ENCODE data around the gene CXorf66.
"Not testable (repeated sequence)": the region's sequence is repeated elsewhere in the genome, so short reads cannot be mapped to it uniquely, and the experiment has no call there.

CXorf66 gene

GRCh38 chrX:139965421-139965820 is at the start of gene CXorf66:
Gene CXorf66, minus strand, starts transcription at chrX:139965521. Its CDS starts 25 bp downstream, at chrX:139965496.
- DNase-seq (ENCODE audit: low read depth) = no peak

GRCh38 chrX:139982856-139983255 is 17.5 kb upstream of the CXorf66 start:
- no peak for DNase-seq (ENCODE audit: low read depth)

GRCh38 chrX:139974471-139974870 is 9.2 kb upstream of the CXorf66 start:
- DNase-seq (ENCODE audit: low read depth) = no peak

GRCh38 chrX:139972629-139973624 is 7.6 kb upstream of the CXorf66 start:
- DNase-seq (ENCODE audit: low read depth) = no peak

GRCh38 chrX:139972113-139972512 is 6.8 kb upstream of the CXorf66 start:
- no peak for DNase-seq (ENCODE audit: low read depth)

- DNase-seq (ENCODE audit: low read depth) = no peak
Measured at GRCh38 chrX:139971394-139971749, 6.1 kb upstream of the CXorf66 start.

- DNase-seq (ENCODE audit: low read depth) = no peak
Measured at GRCh38 chrX:139969286-139969685, 4.0 kb upstream of the CXorf66 start.

GRCh38 chrX:139967750-139968149 is 2.4 kb upstream of the CXorf66 start:
- DNase-seq (ENCODE audit: low read depth) = no peak

GRCh38 chrX:139967300-139967699 is 2.0 kb upstream of the CXorf66 start:
- no peak for DNase-seq (ENCODE audit: low read depth)

- not testable (repeated sequence) for DNase-seq (ENCODE audit: low read depth)
Measured at GRCh38 chrX:139966159-139966558, 838 bp upstream of the CXorf66 start.

- not testable (repeated sequence) for DNase-seq (ENCODE audit: low read depth)
Measured at GRCh38 chrX:139961091-139961490, 4.2 kb downstream of the CXorf66 start.

GRCh38 chrX:139949703-139950102 is 15.6 kb downstream of the CXorf66 start:
- no peak for DNase-seq (ENCODE audit: low read depth)

- no peak for DNase-seq (ENCODE audit: low read depth)
Measured at GRCh38 chrX:139945075-139945474, 20.2 kb downstream of the CXorf66 start.

- no peak for DNase-seq (ENCODE audit: low read depth)
Measured at GRCh38 chrX:139936259-139936658, 29.1 kb downstream of the CXorf66 start.

- DNase-seq (ENCODE audit: low read depth) = no peak
Measured at GRCh38 chrX:139933904-139934303, 31.4 kb downstream of the CXorf66 start.

GRCh38 chrX:139932901-139933796 is 32.2 kb downstream of the CXorf66 start, which contains the start of gene ATP11C:
Gene ATP11C, minus strand, starts transcription at chrX:139933053. Its CDS starts 1,011 bp downstream, at chrX:139932042.
- peak; percentile 70 for DNase-seq (ENCODE audit: low read depth)

GRCh38 chrX:139932073-139932900 is 33.0 kb downstream of the CXorf66 start:
- peak; percentile 18 for DNase-seq (ENCODE audit: low read depth)

- no peak for DNase-seq (ENCODE audit: low read depth)
Measured at GRCh38 chrX:139931646-139932072, 33.7 kb downstream of the CXorf66 start.

- no peak for DNase-seq (ENCODE audit: low read depth)
Measured at GRCh38 chrX:139930916-139931645, 34.2 kb downstream of the CXorf66 start.

- DNase-seq (ENCODE audit: low read depth) = no peak
Measured at GRCh38 chrX:139930401-139930800, 34.9 kb downstream of the CXorf66 start.

- DNase-seq (ENCODE audit: low read depth) = no peak
Measured at GRCh38 chrX:139929876-139930275, 35.4 kb downstream of the CXorf66 start.
